Measurements from ENCODE around the gene RIC8A. TPM values are rescaled to one million over a fixed set of nuclear protein-coding genes. Genes with fewer than 3 reads are reported as not detected.

RIC8A gene
- total RNA-seq, 2 experiments from 2014 or later, result 97.6 to 125 TPM

- CTCF ChIA-PET (ENCODE audit: unreplicated experiment), result no interaction called here
- no peak overlapping the region for H2AFZ ChIP-seq (ENCODE audit: low read length)
- no TSS peak for BruUV-seq (replicated peaks)
- intact Hi-C loops (cut with micrococcal nuclease; ENCODE audit: unreplicated experiment), result no loop called here
- H3K4me3 ChIP-seq (ENCODE audit: low read depth, low read length, poor library complexity, severe bottlenecking), result no peak overlapping the region
- H3K4me1 ChIP-seq (ENCODE audit: insufficient read depth, low read length, poor library complexity, severe bottlenecking), result peaks cover 14% of the 10 kb centered on the region
- POLR2A ChIA-PET, result no interaction called here
- H3K9me3 ChIP-seq (ENCODE audit: low read length), result no peaks in the 10 kb centered on the region
- no peak for DNase-seq (ENCODE audit: low spot score)
- H3K27ac ChIP-seq (ENCODE audit: low read depth, low read length, poor library complexity, severe bottlenecking), result no peak overlapping the region
- H4K20me1 ChIP-seq (ENCODE audit: insufficient read depth, low read length), result no peaks in the 10 kb centered on the region
- TF ChIP-seq CTCF (conservative IDR thresholded peaks at IDR 0.05; ENCODE audit: low read length), result no peak
- TF ChIP-seq EZH2phosphoT487 (IDR thresholded peaks at IDR 0.05; ENCODE audit: borderline replicate concordance, low read depth, low read length), result no peak
- H3K9me2 ChIP-seq (ENCODE audit: insufficient read depth, low read length), result no peaks in the 10 kb centered on the region
- H3K4me2 ChIP-seq (ENCODE audit: low read length), result no peak overlapping the region
- H3K36me3 ChIP-seq (ENCODE audit: insufficient read depth, low read length), result peaks cover 72% of the 10 kb centered on the region
- H3K79me2 ChIP-seq (ENCODE audit: insufficient read depth, low read depth, low read length), result peaks cover 25% of the 10 kb centered on the region
Measured at GRCh38 chr11:212150-213100, 4.9 kb downstream of the RIC8A start.

GRCh38 chr11:213111-213510 is 5.6 kb downstream of the RIC8A start:
- ChIA-PET CTCF (ENCODE audit: unreplicated experiment) (no interaction called here), POLR2A (no interaction called here)
- peaks cover 14% of the 10 kb centered on the region for H3K4me1 ChIP-seq (ENCODE audit: insufficient read depth, low read length, poor library complexity, severe bottlenecking)
- no peak overlapping the region for H3K4me3 ChIP-seq (ENCODE audit: low read depth, low read length, poor library complexity, severe bottlenecking)
- H3K9me3 ChIP-seq (ENCODE audit: low read length), result no peaks in the 10 kb centered on the region
- BruUV-seq (replicated peaks), result no TSS peak
- no peak overlapping the region for H2AFZ ChIP-seq (ENCODE audit: low read length)
- DNase-seq (ENCODE audit: low spot score), result no peak
- H3K36me3 ChIP-seq (ENCODE audit: insufficient read depth, low read length), result peaks cover 72% of the 10 kb centered on the region
- TF ChIP-seq EZH2phosphoT487 (IDR thresholded peaks at IDR 0.05; ENCODE audit: borderline replicate concordance, low read depth, low read length) (no peak), CTCF (conservative IDR thresholded peaks at IDR 0.05; ENCODE audit: low read length) (no peak)
- H3K79me2 ChIP-seq (ENCODE audit: insufficient read depth, low read depth, low read length), result peaks cover 23% of the 10 kb centered on the region
- H3K27ac ChIP-seq (ENCODE audit: low read depth, low read length, poor library complexity, severe bottlenecking), result no peak overlapping the region
- intact Hi-C loops (cut with micrococcal nuclease; ENCODE audit: unreplicated experiment), result no loop called here
- no peaks in the 10 kb centered on the region for H4K20me1 ChIP-seq (ENCODE audit: insufficient read depth, low read length)
- H3K4me2 ChIP-seq (ENCODE audit: low read length), result no peak overlapping the region
- H3K9me2 ChIP-seq (ENCODE audit: insufficient read depth, low read length), result no peaks in the 10 kb centered on the region

- TF ChIP-seq CTCF (conservative IDR thresholded peaks at IDR 0.05; ENCODE audit: low read length) (no peak), EZH2phosphoT487 (IDR thresholded peaks at IDR 0.05; ENCODE audit: borderline replicate concordance, low read depth, low read length) (no peak)
- Histone ChIP-seq H3K27ac (ENCODE audit: low read depth, low read length, poor library complexity, severe bottlenecking) (no peak overlapping the region), H3K79me2 (ENCODE audit: insufficient read depth, low read depth, low read length) (peaks cover 15% of the 10 kb centered on the region), H3K9me2 (ENCODE audit: insufficient read depth, low read length) (no peaks in the 10 kb centered on the region), H4K20me1 (ENCODE audit: insufficient read depth, low read length) (no peaks in the 10 kb centered on the region), H3K4me2 (ENCODE audit: low read length) (no peak overlapping the region), H3K9me3 (ENCODE audit: low read length) (no peaks in the 10 kb centered on the region), H2AFZ (ENCODE audit: low read length) (no peak overlapping the region), H3K36me3 (ENCODE audit: insufficient read depth, low read length) (peaks cover 72% of the 10 kb centered on the region), H3K4me3 (ENCODE audit: low read depth, low read length, poor library complexity, severe bottlenecking) (no peak overlapping the region), H3K4me1 (ENCODE audit: insufficient read depth, low read length, poor library complexity, severe bottlenecking) (peaks cover 14% of the 10 kb centered on the region)
- ChIA-PET POLR2A (no interaction called here), CTCF (ENCODE audit: unreplicated experiment) (no interaction called here)
- intact Hi-C loops (cut with micrococcal nuclease; ENCODE audit: unreplicated experiment), result no loop called here
- no TSS peak for BruUV-seq (replicated peaks)
- DNase-seq (ENCODE audit: low spot score), result no peak
Measured at GRCh38 chr11:214083-214482, 6.6 kb downstream of the RIC8A start.

Data from OCI-LY7 (cell line).